Endodermal cell (in vitro differentiated cells): ENCODE data around the gene SLC17A9. TPM values are rescaled to one million over a fixed set of nuclear protein-coding genes. Genes with fewer than 3 reads are reported as not detected.

ENCODE experiments used
- DNase-seq: peaks from one replicate; pipeline ENCODE4 v3.0.0-alpha.2; 2017
- H3K27ac ChIP-seq: 2 replicates; pipeline ENCODE4 v1.5.1; 2013; ENCODE audit warnings: mild to moderate bottlenecking, low read depth, low read length, moderate library complexity
- H3K27me3 ChIP-seq: 2 replicates; pipeline ENCODE4 v1.6.1; 2013; ENCODE audit warnings: mild to moderate bottlenecking, low read length, moderate library complexity; ENCODE audit not compliant: insufficient read depth, control insufficient read depth, poor library complexity, severe bottlenecking
- H3K36me3 ChIP-seq: 2 replicates; pipeline ENCODE4 v1.7.0; 2013; ENCODE audit warnings: mild to moderate bottlenecking, low read length, moderate library complexity; ENCODE audit not compliant: control insufficient read depth, insufficient read depth
- H3K4me1 ChIP-seq: one replicate; pipeline ENCODE4 v1.7.0; 2013; ENCODE audit warnings: low read length; ENCODE audit not compliant: control insufficient read depth, insufficient read depth
- H3K4me3 ChIP-seq: 2 replicates; pipeline ENCODE4 v1.5.1; 2013; ENCODE audit warnings: mild to moderate bottlenecking, low read length, moderate library complexity
- H3K9ac ChIP-seq: 2 replicates; pipeline ENCODE4 v1.6.1; 2013; ENCODE audit warnings: mild to moderate bottlenecking, low read length, moderate library complexity; ENCODE audit not compliant: poor library complexity, severe bottlenecking; ENCODE audit errors: extremely low read depth
- H3K9me3 ChIP-seq: 2 replicates; pipeline ENCODE4 v1.6.1; 2013; ENCODE audit warnings: mild to moderate bottlenecking, low read length, moderate library complexity; ENCODE audit not compliant: control insufficient read depth
- H3K27ac Mint-ChIP-seq: 2 replicates; pipeline ENCODE4 v1.8.0; 2020; ENCODE audit warnings: mixed read lengths
- H3K27me3 Mint-ChIP-seq: 2 replicates; pipeline ENCODE4 v1.8.0; 2021; ENCODE audit warnings: mild to moderate bottlenecking, mixed read lengths; ENCODE audit not compliant: insufficient read depth
- H3K36me3 Mint-ChIP-seq: 2 replicates; pipeline ENCODE4 v1.8.0; 2020; ENCODE audit warnings: low read depth, mixed read lengths
- H3K4me1 Mint-ChIP-seq: 2 replicates; pipeline ENCODE4 v1.8.0; 2020; ENCODE audit warnings: mixed read lengths
- H3K4me3 Mint-ChIP-seq: 2 replicates; pipeline ENCODE4 v1.8.0; 2020; ENCODE audit warnings: mild to moderate bottlenecking, moderate library complexity, mixed read lengths
- H3K9me3 Mint-ChIP-seq: 2 replicates; pipeline ENCODE4 v1.8.0; 2020; ENCODE audit warnings: mild to moderate bottlenecking, mixed read lengths
- WGBS, 2 experiments: methylation state at CpG; one replicate each; pipeline versions ENCODE4 v1.1.5 to v1.1.7; 2013; ENCODE audit warnings: missing lambda C conversion rate in 2 of 2, mixed read lengths in 1 of 2; ENCODE audit not compliant: insufficient coverage in 1 of 2, insufficient read length in 1 of 2; 5-methylcytosine and 5-hydroxymethylcytosine counted together
- total RNA-seq, 2 donors: library from RNA; stranded (reverse); fragmentation: NEBNext Ultra II Directional in 1 of 2; extraction: Animal tissue kit (Norgen Biotek cat#: 25700) in 1 of 2; gene quantifications; 2 replicates in 1 of 2; 3 replicates in 1 of 2; pipeline ENCODE4 v1.2.1, GENCODE V29; 2021
- TF ChIP-seq, protein P1 (sequence below): fragments of 200-600 bp; sonication (generic); conservative IDR thresholded peaks from 2 replicates; pipeline ENCODE4 v1.5.0; 2021; ENCODE audit warnings: antibody characterized with exemption, mild to moderate bottlenecking

SLC17A9 gene
- total RNA-seq, 2 donors from 2014 or later, result 8.9 to 10.2 TPM

DNA sequence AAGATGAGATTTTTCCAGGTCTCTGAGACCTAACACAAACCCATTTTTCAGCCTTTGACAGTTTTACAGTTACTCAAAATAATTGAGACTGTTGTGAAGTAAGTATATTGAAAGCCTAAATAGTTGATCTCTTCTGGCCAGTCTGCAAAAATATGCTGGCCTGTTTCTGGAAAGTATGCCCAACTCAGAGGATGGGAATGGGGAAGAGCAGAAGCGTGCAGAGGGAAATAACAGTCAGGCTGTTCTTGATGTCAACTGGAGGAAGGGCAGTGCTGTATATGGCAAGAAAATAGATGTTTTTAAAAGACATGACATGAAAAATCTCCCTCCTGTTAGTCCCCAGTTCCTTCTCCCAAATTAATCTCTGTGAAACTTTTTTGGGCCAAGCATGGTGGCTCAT is 10.7 kb upstream of the SLC17A9 start:
- peaks cover 56% of the 10 kb centered on the region for H3K36me3 Mint-ChIP-seq
- H3K27ac Mint-ChIP-seq, result no peak overlapping the region
- peaks cover 10% of the 10 kb centered on the region for H3K4me1 Mint-ChIP-seq
- no peak for DNase-seq
- no peak overlapping the region for H3K4me3 Mint-ChIP-seq
- no peaks in the 10 kb centered on the region for H3K27me3 Mint-ChIP-seq
- H3K9ac ChIP-seq, result no peak overlapping the region
- H3K9me3 ChIP-seq, result no peaks in the 10 kb centered on the region
- no peaks in the 10 kb centered on the region for H3K27me3 ChIP-seq
- TF ChIP-seq, protein P1, sequence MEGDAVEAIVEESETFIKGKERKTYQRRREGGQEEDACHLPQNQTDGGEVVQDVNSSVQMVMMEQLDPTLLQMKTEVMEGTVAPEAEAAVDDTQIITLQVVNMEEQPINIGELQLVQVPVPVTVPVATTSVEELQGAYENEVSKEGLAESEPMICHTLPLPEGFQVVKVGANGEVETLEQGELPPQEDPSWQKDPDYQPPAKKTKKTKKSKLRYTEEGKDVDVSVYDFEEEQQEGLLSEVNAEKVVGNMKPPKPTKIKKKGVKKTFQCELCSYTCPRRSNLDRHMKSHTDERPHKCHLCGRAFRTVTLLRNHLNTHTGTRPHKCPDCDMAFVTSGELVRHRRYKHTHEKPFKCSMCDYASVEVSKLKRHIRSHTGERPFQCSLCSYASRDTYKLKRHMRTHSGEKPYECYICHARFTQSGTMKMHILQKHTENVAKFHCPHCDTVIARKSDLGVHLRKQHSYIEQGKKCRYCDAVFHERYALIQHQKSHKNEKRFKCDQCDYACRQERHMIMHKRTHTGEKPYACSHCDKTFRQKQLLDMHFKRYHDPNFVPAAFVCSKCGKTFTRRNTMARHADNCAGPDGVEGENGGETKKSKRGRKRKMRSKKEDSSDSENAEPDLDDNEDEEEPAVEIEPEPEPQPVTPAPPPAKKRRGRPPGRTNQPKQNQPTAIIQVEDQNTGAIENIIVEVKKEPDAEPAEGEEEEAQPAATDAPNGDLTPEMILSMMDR, result no peak
- H3K4me1 ChIP-seq, result no peaks in the 10 kb centered on the region
- 83 to 96% methylated on average over 1 of the region's 1 CpG for WGBS, 2 experiments
- H3K9me3 Mint-ChIP-seq, result no peaks in the 10 kb centered on the region
- H3K36me3 ChIP-seq, result peaks cover 61% of the 10 kb centered on the region
- H3K4me3 ChIP-seq, result no peak overlapping the region
- H3K27ac ChIP-seq, result no peak overlapping the region

DNA sequence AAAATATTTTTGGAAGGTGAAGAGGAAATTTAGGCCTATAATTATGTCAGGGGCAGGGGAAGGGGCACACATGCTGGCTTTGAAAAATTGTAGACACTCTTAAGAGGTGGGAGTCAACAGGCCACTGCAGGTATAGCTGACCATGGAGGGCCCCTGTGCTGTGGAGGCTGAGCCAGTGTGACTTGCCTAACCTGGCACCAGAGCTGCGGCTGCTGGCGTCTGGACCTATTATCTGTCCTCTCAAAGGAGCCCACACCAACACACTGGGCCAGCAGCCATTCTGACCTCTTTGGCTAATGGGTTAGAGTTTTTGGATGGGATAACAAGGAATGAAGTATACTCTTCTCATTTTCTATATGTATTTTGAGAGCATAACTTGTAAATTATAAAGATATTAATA is 10.1 kb upstream of the SLC17A9 start:
- H3K36me3 ChIP-seq, result peaks cover 68% of the 10 kb centered on the region
- no peak for DNase-seq
- no peaks in the 10 kb centered on the region for H3K9me3 ChIP-seq
- H3K4me3 Mint-ChIP-seq, result no peak overlapping the region
- H3K27me3 ChIP-seq, result no peaks in the 10 kb centered on the region
- peaks cover 7% of the 10 kb centered on the region for H3K4me1 Mint-ChIP-seq
- TF ChIP-seq, protein P1, result no peak
- H3K4me3 ChIP-seq, result no peak overlapping the region
- no peak overlapping the region for H3K27ac Mint-ChIP-seq
- no peaks in the 10 kb centered on the region for H3K9me3 Mint-ChIP-seq
- H3K36me3 Mint-ChIP-seq, result peaks cover 60% of the 10 kb centered on the region
- H3K9ac ChIP-seq, result no peak overlapping the region
- H3K4me1 ChIP-seq, result no peaks in the 10 kb centered on the region
- H3K27ac ChIP-seq, result no peak overlapping the region
- 86 to 100% methylated on average over 1 of the region's 2 CpGs for WGBS, 2 experiments
- no peaks in the 10 kb centered on the region for H3K27me3 Mint-ChIP-seq

DNA sequence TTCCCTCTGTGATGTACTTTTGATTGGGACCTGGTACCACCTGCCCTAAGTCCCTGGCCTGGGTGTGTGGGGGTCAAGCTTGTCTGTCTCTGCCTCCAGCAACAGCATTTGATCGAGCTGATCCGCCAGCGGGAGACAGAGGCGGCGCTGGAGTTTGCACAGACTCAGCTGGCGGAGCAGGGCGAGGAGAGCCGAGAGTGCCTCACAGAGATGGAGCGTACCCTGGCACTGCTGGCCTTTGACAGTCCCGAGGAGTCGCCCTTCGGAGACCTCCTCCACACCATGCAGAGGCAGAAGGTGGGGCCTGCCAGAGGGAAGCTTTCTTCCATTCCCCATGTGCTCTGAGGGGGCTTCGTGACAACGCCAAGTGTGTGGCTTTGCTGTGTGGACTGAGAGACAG is 9.1 kb upstream of the SLC17A9 start:
- peaks cover 69% of the 10 kb centered on the region for H3K36me3 Mint-ChIP-seq
- no peak overlapping the region for H3K4me3 Mint-ChIP-seq
- no peak for DNase-seq
- Histone ChIP-seq H3K4me3 (no peak overlapping the region), H3K9ac (no peak overlapping the region), H3K36me3 (peaks cover 77% of the 10 kb centered on the region), H3K4me1 (no peaks in the 10 kb centered on the region), H3K9me3 (peaks cover 3% of the 10 kb centered on the region), H3K27ac (no peak overlapping the region), H3K27me3 (no peaks in the 10 kb centered on the region)
- no peaks in the 10 kb centered on the region for H3K9me3 Mint-ChIP-seq
- peaks cover 7% of the 10 kb centered on the region for H3K4me1 Mint-ChIP-seq
- no peaks in the 10 kb centered on the region for H3K27me3 Mint-ChIP-seq
- WGBS, 2 experiments, result 95 to 97% methylated on average over 10 to 14 of the region's 14 CpGs
- TF ChIP-seq, protein P1, result no peak
- no peak overlapping the region for H3K27ac Mint-ChIP-seq
